Neuronal stem cell (in vitro differentiated cells): Measurements from ENCODE around the gene SLC6A14.

ENCODE experiments used
- DNase-seq: peaks from one replicate; pipeline ENCODE4 v3.0.0-alpha.2; 2013; ENCODE audit warnings: low spot score
- H2AFZ ChIP-seq: one replicate; pipeline ENCODE4 v1.6.1; 2013; ENCODE audit warnings: mild to moderate bottlenecking, low read length, inconsistent platforms
- H2AK5ac ChIP-seq: 2 replicates; pipeline ENCODE4 v1.6.1; 2013; ENCODE audit warnings: low read depth, mild to moderate bottlenecking, inconsistent platforms, low read length, moderate library complexity, mixed read lengths
- H2BK120ac ChIP-seq: 2 replicates; pipeline ENCODE4 v1.6.1; 2013; ENCODE audit warnings: low read depth, mild to moderate bottlenecking, inconsistent platforms, low read length, moderate library complexity, mixed read lengths
- H2BK12ac ChIP-seq: one replicate; pipeline ENCODE4 v1.6.1; 2013; ENCODE audit warnings: low read length, inconsistent platforms
- H2BK15ac ChIP-seq: 2 replicates; pipeline ENCODE4 v1.6.1; 2013; ENCODE audit warnings: mild to moderate bottlenecking, low read length, inconsistent platforms, mixed read lengths
- H2BK5ac ChIP-seq: one replicate; pipeline ENCODE4 v1.6.1; 2013; ENCODE audit warnings: inconsistent platforms, mild to moderate bottlenecking, low read length, moderate library complexity
- H3K14ac ChIP-seq: one replicate; pipeline ENCODE4 v1.6.1; 2013; ENCODE audit warnings: low read length, inconsistent platforms
- H3K18ac ChIP-seq: 2 replicates; pipeline ENCODE4 v1.6.1; 2013; ENCODE audit warnings: low read length, inconsistent platforms
- H3K23ac ChIP-seq: 2 replicates; pipeline ENCODE4 v1.6.1; 2013; ENCODE audit warnings: low read depth, mild to moderate bottlenecking, mixed read lengths, low read length, inconsistent platforms; ENCODE audit not compliant: poor library complexity
- H3K27ac ChIP-seq: replicated peaks from 3 replicates; pipeline ENCODE4 v1.5.1; 2013; ENCODE audit warnings: low read length, inconsistent platforms
- H3K27me3 ChIP-seq, 3 experiments: 2 replicates each; pipeline ENCODE4 v1.6.1; 2013; ENCODE audit warnings: low read length in 3 of 3, mild to moderate bottlenecking in 2 of 3, inconsistent platforms in 1 of 3, low read depth in 1 of 3, mixed read lengths in 1 of 3, moderate library complexity in 1 of 3; ENCODE audit not compliant: control insufficient read depth in 3 of 3, insufficient read depth in 3 of 3
- H3K36me3 ChIP-seq, 2 donors: replicated peaks in 1 of 2; 2 replicates each; pipeline ENCODE4 v1.6.1; 2013; ENCODE audit warnings: low read length in 2 of 2; ENCODE audit not compliant: control insufficient read depth in 2 of 2, insufficient read depth in 2 of 2
- H3K4ac ChIP-seq: 2 replicates; pipeline ENCODE4 v1.6.1; 2013; ENCODE audit warnings: inconsistent platforms, mild to moderate bottlenecking, low read length, moderate library complexity
- H3K4me1 ChIP-seq, 2 donors: 1 replicate in 1 of 2; 2 replicates in 1 of 2; pipeline ENCODE4 v1.6.1; 2013; ENCODE audit warnings: low read length in 2 of 2, low read depth in 1 of 2; ENCODE audit not compliant: control insufficient read depth in 2 of 2, insufficient read depth in 1 of 2
- H3K4me2 ChIP-seq: one replicate; pipeline ENCODE4 v1.6.1; 2013; ENCODE audit warnings: mild to moderate bottlenecking, low read length, inconsistent platforms; ENCODE audit not compliant: insufficient read depth, poor library complexity, severe bottlenecking
- H3K4me3 ChIP-seq, 2 donors: 2 replicates each; pipeline ENCODE4 v1.5.1; 2013; ENCODE audit warnings: low read length in 2 of 2, mild to moderate bottlenecking in 2 of 2, inconsistent platforms in 1 of 2, moderate library complexity in 1 of 2
- H3K79me1 ChIP-seq: one replicate; pipeline ENCODE4 v1.6.1; 2013; ENCODE audit warnings: low read depth, mild to moderate bottlenecking, inconsistent platforms, low read length, moderate library complexity
- H3K9ac ChIP-seq: one replicate; pipeline ENCODE4 v1.6.1; 2013; ENCODE audit warnings: mild to moderate bottlenecking, low read depth, low read length, inconsistent platforms; ENCODE audit not compliant: poor library complexity
- H3K9me3 ChIP-seq, 2 donors: replicated peaks in 1 of 2; 2 replicates each; pipeline versions ENCODE3 to v1.6.1; 2013; ENCODE audit warnings: low read length in 2 of 2, mild to moderate bottlenecking in 2 of 2, inconsistent platforms in 1 of 2, low read depth in 1 of 2, mixed read lengths in 1 of 2, moderate library complexity in 1 of 2; ENCODE audit not compliant: control insufficient read depth in 2 of 2, insufficient read depth in 1 of 2
- H4K8ac ChIP-seq: one replicate; pipeline ENCODE4 v1.6.1; 2013; ENCODE audit warnings: low read depth, mild to moderate bottlenecking, inconsistent platforms, low read length, moderate library complexity
- H4K91ac ChIP-seq: one replicate; pipeline ENCODE4 v1.6.1; 2013; ENCODE audit warnings: low read length, low read depth, mild to moderate bottlenecking, inconsistent platforms; ENCODE audit not compliant: poor library complexity
- WGBS, 2 donors: extraction: QIAGEN DNeasy Blood & Tissue Kit; methylation state at CpG; one replicate each; pipeline ENCODE4 v1.1.7; 2013; ENCODE audit warnings: missing lambda C conversion rate in 2 of 2, mixed read lengths in 1 of 2; ENCODE audit not compliant: insufficient read length in 2 of 2, insufficient replicate concordance in 1 of 2; ENCODE audit errors: extremely low coverage in 2 of 2; 5-methylcytosine and 5-hydroxymethylcytosine counted together

The SLC6A14 gene

DNA sequence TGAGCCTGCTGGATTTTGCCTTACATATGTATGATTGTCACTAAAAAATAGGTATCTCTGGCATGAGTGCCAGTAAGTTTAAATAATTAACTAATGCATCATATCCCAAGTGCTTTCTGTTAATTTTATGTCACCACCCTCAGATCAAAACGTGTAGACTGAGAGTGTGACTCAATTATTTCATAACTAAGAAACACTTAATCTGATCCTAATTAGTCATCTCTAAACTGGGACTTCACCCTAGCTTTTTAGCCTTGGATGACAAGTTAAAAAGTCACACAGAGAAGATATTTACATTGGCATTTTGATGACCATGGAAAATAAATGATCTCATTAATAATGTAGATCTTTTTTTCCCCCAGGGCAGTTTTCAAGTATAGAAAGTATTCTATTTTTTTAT is 23.1 kb upstream of the SLC6A14 start:
- Histone ChIP-seq H2AK5ac (no peak overlapping the region), H2BK15ac (no peak overlapping the region), H4K91ac (no peak overlapping the region), H3K4me1 (no peaks in the 10 kb centered on the region), H3K9me3 (no peaks in the 10 kb centered on the region), H3K36me3 (no peaks in the 10 kb centered on the region), H4K8ac (no peak overlapping the region), H3K4ac (no peak overlapping the region), H3K27ac (no peak overlapping the region), H2AFZ (no peak overlapping the region), H2BK12ac (no peak overlapping the region), H3K4me3 (no peak overlapping the region), H3K27me3 (no peaks in the 10 kb centered on the region), H2BK120ac (no peak overlapping the region), H3K14ac (no peak overlapping the region), H3K18ac (no peak overlapping the region), H2BK5ac (no peak overlapping the region), H3K79me1 (no peaks in the 10 kb centered on the region), H3K23ac (no peak overlapping the region), H3K4me2 (no peak overlapping the region), H3K9ac (no peak overlapping the region)
- WGBS, 2 donors: no CpG with 5 or more reads among the region's 1 CpG
- no peak for DNase-seq

DNA sequence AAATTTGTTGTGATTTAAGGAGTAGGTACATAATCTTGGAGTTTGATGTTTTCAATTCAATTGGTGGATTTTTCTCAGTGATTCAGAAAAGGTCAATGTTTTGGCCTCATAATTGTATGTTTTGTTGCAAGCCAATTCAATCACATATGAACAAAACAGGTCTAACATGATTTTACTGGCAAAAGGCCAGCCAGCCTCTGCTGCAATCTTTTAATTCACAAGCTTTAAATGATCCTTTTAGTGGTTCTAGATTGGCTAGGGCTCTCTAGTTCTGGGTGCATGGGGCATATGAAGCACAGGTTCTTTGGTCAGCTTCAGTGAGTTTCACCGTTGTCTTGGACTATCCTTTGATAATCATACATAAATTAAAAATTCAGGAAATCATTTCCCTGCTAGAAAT is 19.2 kb upstream of the SLC6A14 start:
- no peak for DNase-seq
- H3K79me1 ChIP-seq: no peaks in the 10 kb centered on the region

DNA sequence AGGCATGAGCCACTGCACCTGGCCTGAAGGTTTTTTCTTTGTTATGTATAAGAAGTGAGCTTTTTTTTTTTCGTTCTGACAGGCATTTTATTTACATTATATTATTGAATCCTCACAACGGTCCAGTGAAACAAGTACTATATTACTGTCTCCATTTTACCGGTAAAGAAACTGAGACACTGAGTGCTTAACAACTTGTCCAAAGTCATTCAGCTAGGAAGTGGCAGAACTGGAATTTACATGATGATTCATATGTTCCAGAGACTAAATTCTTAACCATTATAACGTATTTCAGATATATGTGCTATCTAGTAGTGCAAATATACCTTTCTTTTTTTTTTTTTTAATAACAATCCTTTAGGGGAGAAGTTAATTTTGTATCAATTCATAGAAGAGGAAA is 18.4 kb upstream of the SLC6A14 start:
- no peak overlapping the region for H3K14ac ChIP-seq
- no peak overlapping the region for H3K18ac ChIP-seq
- H3K27me3 ChIP-seq: no peaks in the 10 kb centered on the region
- H3K23ac ChIP-seq: no peak overlapping the region
- no peaks in the 10 kb centered on the region for H3K4me1 ChIP-seq
- H2AFZ ChIP-seq: no peak overlapping the region
- H3K4ac ChIP-seq: no peak overlapping the region
- no peaks in the 10 kb centered on the region for H3K79me1 ChIP-seq
- H3K4me2 ChIP-seq: no peak overlapping the region
- H4K91ac ChIP-seq: no peak overlapping the region
- H2BK5ac ChIP-seq: no peak overlapping the region
- no CpG with 5 or more reads among the region's 4 CpGs for WGBS, 2 donors
- no peak overlapping the region for H2BK15ac ChIP-seq
- H3K9ac ChIP-seq: no peak overlapping the region
- H4K8ac ChIP-seq: no peak overlapping the region
- no peaks in the 10 kb centered on the region for H3K9me3 ChIP-seq
- no peak overlapping the region for H2BK12ac ChIP-seq
- no peak overlapping the region for H3K4me3 ChIP-seq
- no peak overlapping the region for H2AK5ac ChIP-seq
- H2BK120ac ChIP-seq: no peak overlapping the region
- no peaks in the 10 kb centered on the region for H3K36me3 ChIP-seq
- H3K27ac ChIP-seq: no peak overlapping the region
- DNase-seq: no peak

More for the DNA sequence above, 19.2 kb upstream of the SLC6A14 start:
- Histone ChIP-seq H3K9ac (no peak overlapping the region), H3K14ac (no peak overlapping the region), H3K23ac (no peak overlapping the region), H3K18ac (no peak overlapping the region), H3K36me3 (no peaks in the 10 kb centered on the region), H3K4ac (no peak overlapping the region), H2AK5ac (no peak overlapping the region), H3K4me2 (no peak overlapping the region), H4K8ac (no peak overlapping the region), H3K4me3 (no peak overlapping the region), H3K27ac (no peak overlapping the region), H2BK5ac (no peak overlapping the region), H3K4me1 (no peaks in the 10 kb centered on the region), H4K91ac (no peak overlapping the region), H3K9me3 (no peaks in the 10 kb centered on the region), H2BK120ac (no peak overlapping the region), H2BK15ac (no peak overlapping the region), H2AFZ (no peak overlapping the region), H2BK12ac (no peak overlapping the region), H3K27me3 (no peaks in the 10 kb centered on the region)
- WGBS, 2 donors: no CpG with 5 or more reads among the region's 1 CpG

DNA sequence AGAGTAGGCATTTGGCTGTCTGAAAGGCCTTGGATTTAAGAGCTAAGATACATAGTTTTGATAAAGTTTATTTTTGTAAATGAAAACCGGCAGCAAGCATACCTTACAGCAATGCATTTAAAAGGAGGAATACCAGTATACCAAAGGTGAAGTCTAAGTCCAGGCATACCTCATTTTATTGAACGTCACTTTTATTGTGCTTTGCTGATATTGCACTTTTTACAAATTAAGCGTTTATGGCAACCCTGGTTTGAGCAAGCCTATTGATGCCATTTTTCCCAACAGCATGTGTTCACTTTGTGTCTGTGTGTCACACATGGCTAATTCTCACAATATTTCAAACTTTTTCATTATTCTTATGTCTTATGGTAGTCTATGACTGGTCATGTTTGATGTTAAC is 8.4 kb upstream of the SLC6A14 start:
- Histone ChIP-seq H2AFZ (no peak overlapping the region), H3K36me3 (no peaks in the 10 kb centered on the region), H3K79me1 (no peaks in the 10 kb centered on the region), H3K27ac (no peak overlapping the region), H2BK15ac (no peak overlapping the region), H3K14ac (no peak overlapping the region), H3K18ac (no peak overlapping the region), H2AK5ac (no peak overlapping the region), H3K9me3 (no peaks in the 10 kb centered on the region), H3K4me1 (no peaks in the 10 kb centered on the region), H3K4ac (no peak overlapping the region), H4K8ac (no peak overlapping the region), H3K9ac (no peak overlapping the region), H3K23ac (no peak overlapping the region), H2BK12ac (no peak overlapping the region), H4K91ac (no peak overlapping the region), H2BK5ac (no peak overlapping the region), H3K4me2 (no peak overlapping the region), H3K27me3 (no peaks in the 10 kb centered on the region), H3K4me3 (no peak overlapping the region), H2BK120ac (no peak overlapping the region)
- no peak for DNase-seq
- WGBS, 2 donors: no CpG with 5 or more reads among the region's 3 CpGs
